OCI-LY1 (cell line): ENCODE measurements around the gene SLC35G3.

Source experiments
- H2AFZ ChIP-seq: fragments of 200-600 bp; sonication (generic), shearing (Covaris generic); 2 replicates; pipeline ENCODE4 v1.6.0; 2014; ENCODE audit warnings: antibody characterized with exemption, mild to moderate bottlenecking, low read length
- H3F3A ChIP-seq: fragments of 200-600 bp; sonication (generic), shearing (Covaris generic); 2 replicates; pipeline ENCODE4 v1.6.0; 2014; ENCODE audit warnings: mild to moderate bottlenecking, antibody characterized with exemption, low read length, moderate library complexity; ENCODE audit not compliant: insufficient read depth
- H3K27ac ChIP-seq: fragments of 200-600 bp; sonication (generic); 2 replicates; pipeline ENCODE4 v1.5.1; 2014; ENCODE audit warnings: low read length, mixed run types, mild to moderate bottlenecking, low read depth; ENCODE audit not compliant: poor library complexity, severe bottlenecking
- H3K27me3 ChIP-seq: fragments of 200-600 bp; sonication (generic); 2 replicates; pipeline ENCODE4 v1.6.0; 2014; ENCODE audit warnings: antibody characterized with exemption, mild to moderate bottlenecking, low read length, moderate library complexity; ENCODE audit not compliant: insufficient read depth
- H3K36me3 ChIP-seq: fragments of 200-600 bp; sonication (generic); 2 replicates; pipeline ENCODE4 v1.6.1; 2014; ENCODE audit warnings: mild to moderate bottlenecking, antibody characterized with exemption, low read length, moderate library complexity, mixed read lengths; ENCODE audit not compliant: insufficient read depth
- H3K4me1 ChIP-seq: fragments of 200-600 bp; sonication (generic); 2 replicates; pipeline ENCODE4 v1.5.1; 2014; ENCODE audit warnings: mild to moderate bottlenecking, low read length, moderate library complexity; ENCODE audit not compliant: insufficient read depth, severe bottlenecking
- H3K4me2 ChIP-seq: fragments of 200-600 bp; sonication (generic), shearing (Covaris generic); 2 replicates; pipeline ENCODE4 v1.6.1; 2014; ENCODE audit warnings: low read length
- H3K4me3 ChIP-seq: fragments of 200-600 bp; sonication (generic); 2 replicates; pipeline ENCODE4 v1.5.1; 2014; ENCODE audit warnings: low read length, low read depth, mild to moderate bottlenecking, mixed read lengths; ENCODE audit not compliant: poor library complexity, severe bottlenecking
- H3K79me2 ChIP-seq: fragments of 200-600 bp; shearing (Covaris generic); 2 replicates; pipeline ENCODE4 v1.6.1; 2016; ENCODE audit warnings: mixed run types, low read length, mixed read lengths; ENCODE audit not compliant: insufficient read depth
- H3K9ac ChIP-seq: fragments of 200-600 bp; sonication (generic), shearing (Covaris generic); 2 replicates; pipeline ENCODE4 v1.6.1; 2014; ENCODE audit warnings: mild to moderate bottlenecking, low read length, mixed read lengths
- H3K9me2 ChIP-seq: fragments of 200-600 bp; sonication (generic), shearing (Covaris generic); 2 replicates; pipeline ENCODE4 v1.6.1; 2014; ENCODE audit warnings: low read depth, mild to moderate bottlenecking, low read length, mixed read lengths
- H3K9me3 ChIP-seq: fragments of 200-600 bp; shearing (Covaris generic); 2 replicates; pipeline ENCODE4 v1.6.1; 2014; ENCODE audit warnings: low read length, mixed read lengths
- H4K20me1 ChIP-seq: fragments of 200-600 bp; sonication (generic), shearing (Covaris generic); 2 replicates; pipeline ENCODE4 v1.6.0; 2016; ENCODE audit warnings: mild to moderate bottlenecking, low read length; ENCODE audit not compliant: insufficient read depth
- CTCF ChIP-seq: fragments of 200-600 bp; sonication (generic), shearing (Covaris generic); IDR thresholded peaks from 2 replicates; pipeline ENCODE4 v1.5.1; 2017; ENCODE audit warnings: mild to moderate bottlenecking, antibody characterized with exemption, low read length, moderate library complexity, mixed read lengths
- EZH2 ChIP-seq: fragments of 200-600 bp; sonication (generic), shearing (Covaris generic); IDR thresholded peaks from 2 replicates; pipeline ENCODE4 v1.8.0; 2017; ENCODE audit warnings: borderline replicate concordance, mixed run types, mild to moderate bottlenecking, antibody characterized with exemption, low read length, moderate library complexity, mixed read lengths

SLC35G3 gene

GRCh38 chr17:35169835-35170363, 24.3 kb downstream of the SLC35G3 start:
- TF ChIP-seq CTCF: no peak
- TF ChIP-seq EZH2: no peak

GRCh38 chr17:35167666-35168065, 26.5 kb downstream of the SLC35G3 start:
- no peak overlapping the region for H3K4me3 ChIP-seq
- H3K9me2 ChIP-seq: no peaks in the 10 kb centered on the region
- no peak overlapping the region for H3K4me2 ChIP-seq
- H3K79me2 ChIP-seq: no peaks in the 10 kb centered on the region
- no peaks in the 10 kb centered on the region for H3F3A ChIP-seq
- H2AFZ ChIP-seq: no peak overlapping the region
- H3K9me3 ChIP-seq: no peaks in the 10 kb centered on the region
- H3K36me3 ChIP-seq: no peaks in the 10 kb centered on the region
- no peaks in the 10 kb centered on the region for H3K4me1 ChIP-seq
- H3K27me3 ChIP-seq: no peaks in the 10 kb centered on the region
- H3K9ac ChIP-seq: no peak overlapping the region
- H3K27ac ChIP-seq: no peak overlapping the region
- H4K20me1 ChIP-seq: no peaks in the 10 kb centered on the region
- TF ChIP-seq CTCF: no peak
- no peak for TF ChIP-seq EZH2

More at GRCh38 chr17:35169835-35170363, 24.3 kb downstream of the SLC35G3 start:
- Histone ChIP-seq H4K20me1 (no peaks in the 10 kb centered on the region), H3K36me3 (no peaks in the 10 kb centered on the region), H3K9me3 (no peaks in the 10 kb centered on the region), H3F3A (no peaks in the 10 kb centered on the region), H3K4me2 (no peak overlapping the region), H3K4me1 (no peaks in the 10 kb centered on the region), H3K9ac (no peak overlapping the region), H2AFZ (no peak overlapping the region), H3K27me3 (no peaks in the 10 kb centered on the region), H3K79me2 (no peaks in the 10 kb centered on the region), H3K9me2 (no peaks in the 10 kb centered on the region), H3K4me3 (no peak overlapping the region), H3K27ac (no peak overlapping the region)

GRCh38 chr17:35167046-35167445, 27.1 kb downstream of the SLC35G3 start:
- no peaks in the 10 kb centered on the region for H3K4me1 ChIP-seq
- no peak overlapping the region for H3K4me3 ChIP-seq
- TF ChIP-seq EZH2 (no peak), CTCF (no peak)
- no peak overlapping the region for H2AFZ ChIP-seq
- no peak overlapping the region for H3K9ac ChIP-seq
- H3K79me2 ChIP-seq: no peaks in the 10 kb centered on the region
- H3K36me3 ChIP-seq: no peaks in the 10 kb centered on the region
- no peak overlapping the region for H3K4me2 ChIP-seq
- H3K27me3 ChIP-seq: no peaks in the 10 kb centered on the region
- no peaks in the 10 kb centered on the region for H3K9me2 ChIP-seq
- H4K20me1 ChIP-seq: no peaks in the 10 kb centered on the region
- no peak overlapping the region for H3K27ac ChIP-seq
- H3F3A ChIP-seq: no peaks in the 10 kb centered on the region
- no peaks in the 10 kb centered on the region for H3K9me3 ChIP-seq
